PC-9 (cell line): Measurements from ENCODE around the gene DNASE1L1. TPM values are rescaled to one million over a fixed set of nuclear protein-coding genes. Genes with fewer than 3 reads are reported as not detected.

Experiments
- BruUV-seq: library from RNA; stranded (reverse); fragments of 400-500 nt; replicated peaks from 2 replicates; lab custom pipeline; 2021; lab: Mats Ljungman, UMichigan
- CTCF ChIA-PET: fragments of 300-600 bp; sonication (Branson Sonifier 250); formaldehyde crosslinking; loops from one replicate; lab custom pipeline; 2022; ENCODE audit warnings: antibody characterized with exemption; lab: Charles Lee
- POLR2A ChIA-PET: fragments of 300-600 bp; sonication (Branson Sonifier 250); formaldehyde crosslinking; loops from one replicate; lab custom pipeline; 2022; ENCODE audit warnings: antibody characterized with exemption; ENCODE audit not compliant: unreplicated experiment; lab: Charles Lee
- DNase-seq, 2 experiments: peaks; one replicate each; pipeline versions ENCODE4 v3.0.0 to v3.0.0-alpha.2; 2015 to 2022; ENCODE audit warnings: mixed read lengths in 1 of 2
- H2AFZ ChIP-seq: fragments of 200-600 bp; sonication (generic); 2 replicates; pipeline ENCODE4 v1.8.1; 2017; ENCODE audit warnings: antibody characterized with exemption
- H3F3A ChIP-seq: fragments of 200-600 bp; sonication (generic); 2 replicates; pipeline ENCODE4 v1.8.1; 2017; ENCODE audit warnings: antibody characterized with exemption, mild to moderate bottlenecking, low read depth; ENCODE audit not compliant: insufficient read depth
- H3K27ac ChIP-seq: fragments of 200-600 bp; sonication (generic); 2 replicates; pipeline ENCODE4 v1.6.1; 2016; ENCODE audit warnings: mixed run types
- H3K27me3 ChIP-seq: fragments of 200-600 bp; sonication (generic); 2 replicates; pipeline ENCODE4 v1.6.1; 2016; ENCODE audit warnings: low read depth, mixed run types; ENCODE audit not compliant: insufficient read depth
- H3K36me3 ChIP-seq: fragments of 200-600 bp; sonication (generic); 2 replicates; pipeline ENCODE4 v1.6.1; 2016; ENCODE audit warnings: low read depth, mixed run types
- H3K4me1 ChIP-seq: fragments of 200-600 bp; sonication (generic); replicated peaks from 2 replicates; pipeline ENCODE4 v1.6.1; 2016; ENCODE audit warnings: mixed run types; ENCODE audit not compliant: insufficient read depth
- H3K4me2 ChIP-seq: fragments of 200-600 bp; sonication (generic); 2 replicates; pipeline ENCODE4 v1.6.1; 2017; ENCODE audit warnings: mixed run types
- H3K4me3 ChIP-seq: fragments of 200-600 bp; sonication (generic); 2 replicates; pipeline ENCODE4 v1.6.1; 2016; ENCODE audit warnings: mixed run types
- H3K79me2 ChIP-seq: fragments of 200-600 bp; sonication (generic); 2 replicates; pipeline ENCODE4 v1.6.1; 2017; ENCODE audit warnings: low read depth, mixed run types
- H3K9me2 ChIP-seq: fragments of 200-600 bp; sonication (generic); 2 replicates; pipeline ENCODE4 v1.8.1; 2017; ENCODE audit warnings: mild to moderate bottlenecking; ENCODE audit not compliant: insufficient read depth
- H3K9me3 ChIP-seq: fragments of 200-600 bp; sonication (generic); 2 replicates; pipeline ENCODE4 v1.8.1; 2016; ENCODE audit warnings: low read depth; ENCODE audit not compliant: insufficient read depth
- H4K20me1 ChIP-seq: fragments of 200-600 bp; sonication (generic); 2 replicates; pipeline ENCODE4 v1.8.1; 2017; ENCODE audit not compliant: insufficient read depth
- CTCF ChIP-seq: fragments of 200-600 bp; sonication (generic); conservative IDR thresholded peaks from 2 replicates; pipeline ENCODE4 v1.6.1; 2017; ENCODE audit warnings: mixed run types, antibody characterized with exemption, mild to moderate bottlenecking, moderate library complexity
- EZH2 ChIP-seq: fragments of 200-600 bp; sonication (generic); IDR thresholded peaks from 2 replicates; pipeline ENCODE4 v1.8.0; 2017; ENCODE audit warnings: antibody characterized with exemption, low read depth
- intact Hi-C: fragments of 100-400 bp; cut with micrococcal nuclease; formaldehyde crosslinking; loops from one replicate; pipeline ENCODE4 v1.10.0; 2022; ENCODE audit not compliant: unreplicated experiment
- total RNA-seq: library from RNA; stranded (reverse); gene quantifications from 2 replicates; pipeline ENCODE4 v1.2.3, GENCODE V29; 2021

The DNASE1L1 gene
- total RNA-seq, 1 experiment from 2014 or later = 28.3 TPM

DNA sequence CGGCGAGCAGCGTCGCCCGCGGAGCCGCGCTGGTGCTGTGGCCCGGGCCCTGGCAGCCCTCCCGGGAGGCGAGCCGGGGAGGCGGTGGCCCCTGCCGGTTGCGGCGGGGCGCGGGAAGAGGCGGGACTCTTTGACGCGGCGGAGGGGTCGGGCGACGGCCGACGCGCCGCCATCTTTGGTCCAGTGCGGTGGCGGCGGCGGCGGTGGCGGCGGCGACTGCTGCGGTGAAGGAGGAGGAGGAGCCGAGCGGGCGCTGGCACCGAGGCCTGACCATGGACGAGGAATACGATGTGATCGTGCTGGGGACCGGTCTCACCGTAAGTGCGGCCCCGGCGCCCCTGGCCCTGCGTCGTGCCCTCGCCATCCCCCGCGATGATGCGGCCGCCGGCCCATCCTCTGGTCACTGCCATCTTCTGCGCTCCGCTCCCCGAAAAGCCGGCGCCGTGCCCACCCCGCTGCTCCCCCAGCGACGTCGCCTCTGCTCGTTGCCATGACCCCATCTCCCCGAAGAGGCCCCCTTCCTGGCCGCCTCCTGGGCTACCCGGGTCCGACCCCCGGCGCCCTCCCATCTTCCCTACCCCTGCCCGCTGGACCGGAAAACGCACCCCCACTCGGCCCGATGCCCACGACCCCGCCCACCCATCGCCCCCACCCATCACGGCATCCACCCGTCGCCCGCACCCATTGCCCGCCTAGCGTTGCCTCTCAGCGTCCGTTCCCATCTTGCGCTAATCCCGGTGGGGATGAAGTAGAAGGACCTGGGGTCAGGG, 28.1 kb upstream of the DNASE1L1 start, which contains the start of gene GDI1:
Gene GDI1 (plus strand): TSS at position 172 of the 770 bp plus-strand sequence. CDS start 101 bp downstream, at position 273.
- intact Hi-C loops = no loop called here
- no peak for TF ChIP-seq EZH2
- no peak for TF ChIP-seq CTCF
- no peaks in the 10 kb centered on the region for H4K20me1 ChIP-seq
- no TSS peak for BruUV-seq
- H3K9me2 ChIP-seq = no peaks in the 10 kb centered on the region
- peak in 1 of 2 experiments; percentile 61 for DNase-seq
- no peaks in the 10 kb centered on the region for H3K9me3 ChIP-seq
- H3K4me3 ChIP-seq = peak within 1 kb of the TSS; percentile 56; the same call in 1 of the 2 replicates
- H3K27ac ChIP-seq = no peak within 1 kb of the TSS
- H3K36me3 ChIP-seq = no peaks in the 10 kb centered on the region
- ChIA-PET CTCF (no interaction called here), POLR2A (no interaction called here)
- peak within 1 kb of the TSS; percentile 86 for H3K4me2 ChIP-seq
- peaks cover 5% of the 10 kb centered on the region; the same call in 1 of the 2 replicates for H3F3A ChIP-seq
- peaks cover 15% of the 10 kb centered on the region for H3K79me2 ChIP-seq
- H2AFZ ChIP-seq = peak within 1 kb of the TSS; percentile 70; the same call in 1 of the 2 replicates
- peaks cover 7% of the 10 kb centered on the region; the same call in 1 of the 2 replicates for H3K4me1 ChIP-seq
- H3K27me3 ChIP-seq = no peaks in the 10 kb centered on the region

GRCh38 chrX:154436374-154436982, 27.4 kb upstream of the DNASE1L1 start:
- no peaks in the 10 kb centered on the region; the same call in 1 of the 2 replicates for H3F3A ChIP-seq
- no peak overlapping the region for H3K27ac ChIP-seq
- H3K9me3 ChIP-seq = no peaks in the 10 kb centered on the region
- H4K20me1 ChIP-seq = no peaks in the 10 kb centered on the region
- H2AFZ ChIP-seq = no peak overlapping the region
- H3K27me3 ChIP-seq = no peaks in the 10 kb centered on the region
- H3K79me2 ChIP-seq = peaks cover 15% of the 10 kb centered on the region
- BruUV-seq = no TSS peak
- peak in 1 of 2 experiments; percentile 22 for DNase-seq
- no peak overlapping the region for H3K4me2 ChIP-seq
- no peaks in the 10 kb centered on the region for H3K9me2 ChIP-seq
- POLR2A ChIA-PET = no interaction called here
- no peak for TF ChIP-seq EZH2
- no peak for TF ChIP-seq CTCF
- intact Hi-C loops = no loop called here
- CTCF ChIA-PET = no interaction called here
- H3K4me1 ChIP-seq = peaks cover 7% of the 10 kb centered on the region; the same call in 1 of the 2 replicates
- no peaks in the 10 kb centered on the region for H3K36me3 ChIP-seq
- H3K4me3 ChIP-seq = peak overlapping the region; percentile 56; the same call in 1 of the 2 replicates

DNA sequence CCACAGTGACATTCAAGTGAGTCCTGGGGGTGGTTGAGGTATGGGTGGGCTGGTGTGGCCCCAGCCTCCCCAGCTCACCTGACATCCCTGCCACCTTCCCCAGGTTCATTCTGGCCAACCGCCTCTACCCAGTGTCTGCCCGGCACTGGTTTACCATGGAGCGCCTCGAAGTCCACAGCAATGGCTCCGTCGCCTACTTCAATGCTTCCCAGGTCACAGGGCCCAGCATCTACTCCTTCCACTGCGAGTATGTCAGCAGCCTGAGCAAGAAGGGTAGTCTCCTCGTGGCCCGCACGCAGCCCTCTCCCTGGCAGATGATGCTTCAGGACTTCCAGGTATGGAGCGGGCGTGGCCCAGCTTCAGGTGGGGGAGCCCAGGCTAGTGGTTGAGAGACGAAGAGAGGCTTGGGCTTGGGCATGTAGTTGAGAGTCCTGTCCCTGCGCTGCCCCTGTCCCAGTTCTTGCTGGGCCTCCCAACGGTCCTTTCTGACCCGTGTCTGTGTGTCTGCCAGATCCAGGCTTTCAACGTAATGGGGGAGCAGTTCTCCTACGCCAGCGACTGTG, 26.2 kb upstream of the DNASE1L1 start:
- no peak for DNase-seq
- Histone ChIP-seq H3K9me2 (no peaks in the 10 kb centered on the region), H3K27ac (no peak overlapping the region), H3K79me2 (peaks cover 20% of the 10 kb centered on the region), H3K4me2 (no peak overlapping the region), H3K27me3 (no peaks in the 10 kb centered on the region), H3K9me3 (no peaks in the 10 kb centered on the region), H2AFZ (no peak overlapping the region), H3K4me3 (no peak overlapping the region), H3K4me1 (peaks cover 7% of the 10 kb centered on the region; the same call in 1 of the 2 replicates), H3F3A (no peaks in the 10 kb centered on the region; the same call in 1 of the 2 replicates), H4K20me1 (no peaks in the 10 kb centered on the region), H3K36me3 (no peaks in the 10 kb centered on the region)
- ChIA-PET CTCF (no interaction called here), POLR2A (no interaction called here)
- TF ChIP-seq CTCF (no peak), EZH2 (no peak)
- intact Hi-C loops = no loop called here
- no TSS peak for BruUV-seq
